IMR-90 (cell line): ENCODE measurements around the gene TOR4A. TPM values are rescaled to one million over a fixed set of nuclear protein-coding genes. Genes with fewer than 3 reads are reported as not detected.

Experiments used
- ATAC-seq: fragments of 200-7000 bp; cut with Tn5 transposase; 2 replicates; pipeline ENCODE4 v1.9.1; 2020; ENCODE audit warnings: low read depth, mild to moderate bottlenecking, moderate library complexity
- BruUV-seq: library from RNA; stranded (reverse); fragments of 400-500 nt; replicated peaks from 2 replicates; lab custom pipeline; 2021; lab: Mats Ljungman, UMichigan
- CTCF ChIA-PET: fragments of 300-600 bp; formaldehyde crosslinking; extraction: SDS; loops from one replicate; lab custom pipeline; 2021; ENCODE audit warnings: antibody characterized with exemption; lab: Yijun Ruan, JAX
- POLR2A ChIA-PET: fragments of 300-600 bp; sonication (Branson Sonifier 250); formaldehyde crosslinking; loops from one replicate; lab custom pipeline; 2022; ENCODE audit warnings: antibody characterized with exemption; ENCODE audit not compliant: unreplicated experiment; lab: Charles Lee
- DNase-seq: peaks from one replicate; pipeline ENCODE4 v3.0.0; 2013
- H2AFZ ChIP-seq: replicated peaks from 2 replicates; pipeline ENCODE3; 2013; ENCODE audit warnings: low read length, mild to moderate bottlenecking; ENCODE audit not compliant: poor library complexity
- H2AK5ac ChIP-seq: 2 replicates; pipeline ENCODE4 v1.6.1; 2013; ENCODE audit warnings: low read depth, low read length, inconsistent platforms
- H2AK9ac ChIP-seq: replicated peaks from 2 replicates; pipeline ENCODE3; 2013; ENCODE audit warnings: mild to moderate bottlenecking, low read depth, low read length, moderate library complexity; ENCODE audit not compliant: poor library complexity
- H2BK120ac ChIP-seq: 2 replicates; pipeline ENCODE4 v1.6.1; 2013; ENCODE audit warnings: low read depth, low read length, inconsistent platforms
- H2BK15ac ChIP-seq: 3 replicates; pipeline ENCODE4 v1.6.1; 2013; ENCODE audit warnings: low read depth, low read length, inconsistent platforms
- H2BK20ac ChIP-seq: 2 replicates; pipeline ENCODE4 v1.6.1; 2013; ENCODE audit warnings: low read depth, mild to moderate bottlenecking, inconsistent platforms, low read length, moderate library complexity
- H2BK5ac ChIP-seq: 2 replicates; pipeline ENCODE4 v1.6.1; 2013; ENCODE audit warnings: mild to moderate bottlenecking, low read depth, low read length, inconsistent platforms; ENCODE audit not compliant: poor library complexity, severe bottlenecking
- H3K14ac ChIP-seq: replicated peaks from 2 replicates; pipeline ENCODE4 v1.6.1; 2013; ENCODE audit warnings: low read depth, low read length, inconsistent platforms
- H3K18ac ChIP-seq: 2 replicates; pipeline ENCODE4 v1.6.1; 2013; ENCODE audit warnings: low read depth, low read length, control low read depth
- H3K23ac ChIP-seq: 2 replicates; pipeline ENCODE4 v1.6.1; 2013; ENCODE audit warnings: low read depth, low read length, inconsistent platforms
- H3K27ac ChIP-seq: 2 replicates; pipeline ENCODE4 v1.5.1; 2013; ENCODE audit warnings: mild to moderate bottlenecking, control low read depth, low read length; ENCODE audit not compliant: insufficient read depth
- H3K27me3 ChIP-seq: 2 replicates; pipeline ENCODE4 v1.6.1; 2013; ENCODE audit warnings: low read length; ENCODE audit not compliant: control insufficient read depth, insufficient read depth
- H3K36me3 ChIP-seq: 2 replicates; pipeline ENCODE4 v1.6.1; 2013; ENCODE audit warnings: low read length, mixed read lengths; ENCODE audit not compliant: control insufficient read depth, insufficient read depth
- H3K4ac ChIP-seq: 2 replicates; pipeline ENCODE4 v1.6.1; 2013; ENCODE audit warnings: low read depth, low read length, inconsistent platforms
- H3K4me1 ChIP-seq: 2 replicates; pipeline ENCODE4 v1.6.1; 2013; ENCODE audit warnings: low read length, mixed read lengths; ENCODE audit not compliant: control insufficient read depth, insufficient read depth
- H3K4me2 ChIP-seq: 2 replicates; pipeline ENCODE4 v1.6.1; 2013; ENCODE audit warnings: low read depth, mild to moderate bottlenecking, control low read depth, low read length, moderate library complexity
- H3K4me3 ChIP-seq: 2 replicates; pipeline ENCODE4 v1.5.1; 2013; ENCODE audit warnings: low read depth, mild to moderate bottlenecking, control low read depth, low read length, moderate library complexity; ENCODE audit not compliant: insufficient read depth
- H3K56ac ChIP-seq: 2 replicates; pipeline ENCODE4 v1.6.1; 2013; ENCODE audit warnings: low read length, inconsistent platforms; ENCODE audit not compliant: insufficient read depth; ENCODE audit errors: extremely low read depth
- H3K79me1 ChIP-seq, 2 experiments: 2 replicates each; pipeline ENCODE4 v1.6.1; 2013; ENCODE audit warnings: low read length in 2 of 2, inconsistent platforms in 1 of 2, low read depth in 1 of 2
- H3K9ac ChIP-seq: 2 replicates; pipeline ENCODE4 v1.6.1; 2013; ENCODE audit warnings: low read depth, low read length, control low read depth
- H3K9me1 ChIP-seq: 2 replicates; pipeline ENCODE4 v1.6.1; 2013; ENCODE audit warnings: low read length, inconsistent platforms; ENCODE audit not compliant: insufficient read depth
- H3K9me3 ChIP-seq: 2 replicates; pipeline ENCODE4 v1.6.1; 2013; ENCODE audit warnings: low read length; ENCODE audit not compliant: control insufficient read depth, insufficient read depth
- H4K20me1 ChIP-seq: 2 replicates; pipeline ENCODE4 v1.6.1; 2013; ENCODE audit warnings: low read length, inconsistent platforms; ENCODE audit not compliant: insufficient read depth
- H4K5ac ChIP-seq: 2 replicates; pipeline ENCODE4 v1.6.1; 2013; ENCODE audit warnings: mild to moderate bottlenecking, low read depth, low read length, control low read depth
- H4K8ac ChIP-seq, 2 experiments: 2 replicates each; pipeline ENCODE4 v1.6.1; 2013; ENCODE audit warnings: low read depth in 2 of 2, low read length in 2 of 2, control low read depth in 1 of 2, inconsistent platforms in 1 of 2
- H4K91ac ChIP-seq: 2 replicates; pipeline ENCODE4 v1.6.1; 2013; ENCODE audit warnings: low read depth, low read length, inconsistent platforms; ENCODE audit not compliant: insufficient read depth
- BHLHE40 ChIP-seq: fragments of 150-350 bp; IDR thresholded peaks from 2 replicates; pipeline ENCODE4 v1.6.1; 2016; ENCODE audit warnings: mild to moderate bottlenecking, low read depth, low read length
- CEBPB ChIP-seq: IDR thresholded peaks from 2 replicates; pipeline ENCODE4 v1.6.1; 2012; ENCODE audit warnings: low read depth, low read length, improper control_type of control experiment
- CHD1 ChIP-seq: IDR thresholded peaks from 2 replicates; pipeline ENCODE4 v1.6.1; 2012; ENCODE audit warnings: low read depth, low read length, improper control_type of control experiment
- CTCF ChIP-seq: conservative IDR thresholded peaks from 2 replicates; pipeline ENCODE4 v1.5.1; 2012; ENCODE audit warnings: mild to moderate bottlenecking, low read depth, low read length, improper control_type of control experiment
- ELK1 ChIP-seq: fragments of 150-350 bp; IDR thresholded peaks from 2 replicates; pipeline ENCODE4 v1.6.1; 2016; ENCODE audit warnings: low read depth, mild to moderate bottlenecking, low read length, moderate library complexity, borderline replicate concordance
- FOS ChIP-seq: fragments of 150-350 bp; IDR thresholded peaks from 2 replicates; pipeline ENCODE4 v1.6.1; 2016; ENCODE audit warnings: low read depth, low read length
- MAFK ChIP-seq: IDR thresholded peaks from 2 replicates; pipeline ENCODE4 v1.6.1; 2012; ENCODE audit warnings: low read depth, low read length, improper control_type of control experiment
- MAZ ChIP-seq: IDR thresholded peaks from 2 replicates; pipeline ENCODE4 v1.6.1; 2012; ENCODE audit warnings: low read depth, mild to moderate bottlenecking, low read length, improper control_type of control experiment, moderate library complexity, borderline replicate concordance
- MXI1 ChIP-seq: IDR thresholded peaks from 2 replicates; pipeline ENCODE4 v1.6.1; 2012; ENCODE audit warnings: low read depth, mild to moderate bottlenecking, low read length, moderate library complexity, borderline replicate concordance
- NFE2L2 ChIP-seq: fragments of 150-350 bp; IDR thresholded peaks from 2 replicates; pipeline ENCODE4 v1.6.1; 2016; ENCODE audit warnings: low read depth, mild to moderate bottlenecking, low read length
- POLR2A ChIP-seq: IDR thresholded peaks from 2 replicates; pipeline ENCODE4 v1.6.1; 2012; ENCODE audit warnings: mild to moderate bottlenecking, low read depth, low read length
- RAD21 ChIP-seq: IDR thresholded peaks from 2 replicates; pipeline ENCODE4 v1.6.1; 2012; ENCODE audit warnings: low read length, improper control_type of control experiment
- RCOR1 ChIP-seq: IDR thresholded peaks from 2 replicates; pipeline ENCODE4 v1.6.1; 2012; ENCODE audit warnings: mild to moderate bottlenecking, low read length, improper control_type of control experiment; ENCODE audit not compliant: insufficient replicate concordance
- RFX5 ChIP-seq: IDR thresholded peaks from 2 replicates; pipeline ENCODE4 v1.8.0; 2012; ENCODE audit warnings: low read depth, mild to moderate bottlenecking, low read length, moderate library complexity
- SMC3 ChIP-seq: fragments of 150-350 bp; IDR thresholded peaks from 2 replicates; pipeline ENCODE4 v1.6.1; 2016; ENCODE audit warnings: low read depth, mild to moderate bottlenecking, antibody characterized with exemption, low read length, moderate library complexity
- USF2 ChIP-seq: fragments of 150-350 bp; IDR thresholded peaks from 2 replicates; pipeline ENCODE4 v1.6.1; 2017; ENCODE audit warnings: mild to moderate bottlenecking, antibody characterized with exemption, low read length, low read depth
- WGBS, 2 experiments: methylation state at CpG; one replicate each; pipeline versions ENCODE4 v1.1.5 to v1.1.7; 2013; ENCODE audit warnings: missing lambda C conversion rate in 2 of 2; ENCODE audit not compliant: insufficient read length in 1 of 2; ENCODE audit errors: extremely low coverage in 2 of 2; 5-methylcytosine and 5-hydroxymethylcytosine counted together
- dilution Hi-C: fragments of 300-500 bp; cut with HindIII; formaldehyde crosslinking; loops from one replicate; pipeline ENCODE4 v1.14.3; 2018; ENCODE audit warnings: low sequenced_read_pairs; ENCODE audit not compliant: unreplicated experiment
- in situ Hi-C: fragments of 300-500 bp; cut with MboI; formaldehyde crosslinking; loops from 3 replicates; pipeline ENCODE4 v1.14.3; 2019; ENCODE audit warnings: low sequenced_read_pairs, inconsistent platforms, mixed read lengths
- intact Hi-C: fragments of 100-400 bp; cut with micrococcal nuclease; formaldehyde crosslinking; loops from 2 replicates; pipeline ENCODE4 v1.10.0; 2022
- polyA plus RNA-seq, 3 experiments: library from polyadenylated mRNA; depleted of rRNA; stranded (reverse); fragments of >200 nt; gene quantifications; 2 replicates each; pipeline ENCODE4 v1.2.3, GENCODE V29; 2012; ENCODE audit warnings: low replicate concordance in 1 of 3
- total RNA-seq: library from RNA; depleted of rRNA; stranded (reverse); fragments of >200 nt; gene quantifications from 2 replicates; pipeline ENCODE4 v1.2.3, GENCODE V29; 2012

Gene TOR4A
- total and polyA plus RNA-seq, 2 of the 4 experiments (the other 2 are of a cell fraction): 9.7 to 22.9 TPM

GRCh38 chr9:137262909-137263285 is 14.6 kb upstream of the TOR4A start:
- POLR2A ChIA-PET: no interaction called here

More at GRCh38 chr9:137262909-137263285, 14.6 kb upstream of the TOR4A start:
- no peak overlapping the region for H3K4ac ChIP-seq
- BruUV-seq: no TSS peak
- intact Hi-C loops: no loop called here
- no peak overlapping the region for H4K5ac ChIP-seq
- H4K8ac ChIP-seq: no peak overlapping the region
- peaks cover 10 to 40% of the 10 kb centered on the region in 2 experiments for H3K79me1 ChIP-seq
- H3K4me3 ChIP-seq: no peak overlapping the region
- no peak overlapping the region for H2BK5ac ChIP-seq
- in situ Hi-C loops: no loop called here
- TF ChIP-seq CHD1: no peak
- TF ChIP-seq MAFK: no peak
- TF ChIP-seq RCOR1: no peak
- TF ChIP-seq POLR2A: no peak
- no peak for TF ChIP-seq RAD21
- TF ChIP-seq CEBPB: no peak
- TF ChIP-seq ELK1: no peak
- no peak for TF ChIP-seq CTCF
- no peak for TF ChIP-seq BHLHE40
- no peak for TF ChIP-seq SMC3
- TF ChIP-seq RFX5: no peak
- TF ChIP-seq NFE2L2: no peak
- no peak for TF ChIP-seq MAZ
- no peak for TF ChIP-seq FOS
- TF ChIP-seq MXI1: no peak
- TF ChIP-seq USF2: no peak
- peaks cover 7% of the 10 kb centered on the region for H4K20me1 ChIP-seq
- no peaks in the 10 kb centered on the region for H3K9me3 ChIP-seq
- H2BK15ac ChIP-seq: no peak overlapping the region
- no peaks in the 10 kb centered on the region for H3K9me1 ChIP-seq
- H4K91ac ChIP-seq: no peak overlapping the region
- H3K18ac ChIP-seq: no peak overlapping the region
- no peaks in the 10 kb centered on the region for H3K27me3 ChIP-seq
- H2BK20ac ChIP-seq: no peak overlapping the region
- peaks cover 53% of the 10 kb centered on the region for H3K36me3 ChIP-seq
- 96% methylated on average over 20 of the region's 24 CpGs; no CpG with 5 or more reads in 1 of the 2 experiments for WGBS, 2 experiments
- DNase-seq (no peak), ATAC-seq (no peak)
- no peak overlapping the region for H3K27ac ChIP-seq
- H3K14ac ChIP-seq: no peak overlapping the region
- no peak overlapping the region for H3K23ac ChIP-seq
- H3K9ac ChIP-seq: no peak overlapping the region
- H2AFZ ChIP-seq: no peak overlapping the region
- no peak overlapping the region for H3K4me2 ChIP-seq
- CTCF ChIA-PET: no interaction called here
- no peaks in the 10 kb centered on the region for H3K4me1 ChIP-seq
- no peak overlapping the region for H2BK120ac ChIP-seq
- no peak overlapping the region for H2AK9ac ChIP-seq
- H3K56ac ChIP-seq: no peak overlapping the region
- no peak overlapping the region; the same call in 1 of the 2 replicates for H2AK5ac ChIP-seq
- dilution Hi-C loops: no loop called here
